ENCODE measurements around the gene SLC37A2. TPM values are rescaled to one million over a fixed set of nuclear protein-coding genes. Genes with fewer than 3 reads are reported as not detected.

Gene SLC37A2
- total and polyA plus RNA-seq, 2 of the 4 experiments (the other 2 are of a cell fraction): 0.72 to 1.1 TPM

- intact Hi-C loops (cut with micrococcal nuclease): no loop called here
- Histone ChIP-seq H3K36me3 (ENCODE audit: control insufficient read depth, insufficient read depth, low read length) (no peaks in the 10 kb centered on the region), H4K8ac (ENCODE audit: low read depth in 2 of 2, low read length in 2 of 2) (no peak overlapping the region), H3K9ac (ENCODE audit: low read depth, low read length) (no peak overlapping the region), H2BK5ac (ENCODE audit: low read depth, low read length, poor library complexity, severe bottlenecking) (no peak overlapping the region), H3K79me1 (ENCODE audit: low read depth in 1 of 2, low read length in 2 of 2) (no peaks in the 10 kb centered on the region), H3K27ac (ENCODE audit: insufficient read depth, low read length) (no peak overlapping the region), H2BK15ac (ENCODE audit: low read depth, low read length) (no peak overlapping the region), H3K27me3 (ENCODE audit: control insufficient read depth, insufficient read depth, low read length) (no peaks in the 10 kb centered on the region), H3K4me3 (ENCODE audit: insufficient read depth, low read depth, low read length) (no peak overlapping the region), H2BK120ac (ENCODE audit: low read depth, low read length) (no peak overlapping the region), H3K4me1 (ENCODE audit: control insufficient read depth, insufficient read depth, low read length) (no peaks in the 10 kb centered on the region), H4K91ac (ENCODE audit: insufficient read depth, low read depth, low read length) (no peak overlapping the region), H3K56ac (ENCODE audit: extremely low read depth, insufficient read depth, low read length) (no peak overlapping the region), H2AFZ (replicated peaks; ENCODE audit: low read length, poor library complexity) (no peak overlapping the region), H3K18ac (ENCODE audit: low read depth, low read length) (no peak overlapping the region), H3K9me3 (ENCODE audit: control insufficient read depth, insufficient read depth, low read length) (no peaks in the 10 kb centered on the region), H4K5ac (ENCODE audit: low read depth, low read length) (no peak overlapping the region), H3K4me2 (ENCODE audit: low read depth, low read length) (no peak overlapping the region), H2AK5ac (ENCODE audit: low read depth, low read length) (no peak overlapping the region), H3K9me1 (ENCODE audit: insufficient read depth, low read length) (no peaks in the 10 kb centered on the region), H3K4ac (ENCODE audit: low read depth, low read length) (no peak overlapping the region), H4K20me1 (ENCODE audit: insufficient read depth, low read length) (no peaks in the 10 kb centered on the region), H2AK9ac (replicated peaks; ENCODE audit: low read depth, low read length, poor library complexity) (no peak overlapping the region), H2BK20ac (ENCODE audit: low read depth, low read length) (no peak overlapping the region), H3K23ac (ENCODE audit: low read depth, low read length) (no peak overlapping the region), H3K14ac (replicated peaks; ENCODE audit: low read depth, low read length) (no peak overlapping the region)
- CTCF ChIA-PET: no interaction called here
- dilution Hi-C loops (cut with HindIII; ENCODE audit: low sequenced_read_pairs, unreplicated experiment): no loop called here
- in situ Hi-C loops (cut with MboI; ENCODE audit: low sequenced_read_pairs): no loop called here
- ATAC-seq (ENCODE audit: low read depth): no peak
- no peak for TF ChIP-seq ELK1 (IDR thresholded peaks at IDR 0.05; ENCODE audit: borderline replicate concordance, low read depth, low read length)
- TF ChIP-seq CEBPB (IDR thresholded peaks at IDR 0.05; ENCODE audit: low read depth, low read length): no peak
- no peak for TF ChIP-seq BHLHE40 (IDR thresholded peaks at IDR 0.05; ENCODE audit: low read depth, low read length)
- TF ChIP-seq, protein P1, sequence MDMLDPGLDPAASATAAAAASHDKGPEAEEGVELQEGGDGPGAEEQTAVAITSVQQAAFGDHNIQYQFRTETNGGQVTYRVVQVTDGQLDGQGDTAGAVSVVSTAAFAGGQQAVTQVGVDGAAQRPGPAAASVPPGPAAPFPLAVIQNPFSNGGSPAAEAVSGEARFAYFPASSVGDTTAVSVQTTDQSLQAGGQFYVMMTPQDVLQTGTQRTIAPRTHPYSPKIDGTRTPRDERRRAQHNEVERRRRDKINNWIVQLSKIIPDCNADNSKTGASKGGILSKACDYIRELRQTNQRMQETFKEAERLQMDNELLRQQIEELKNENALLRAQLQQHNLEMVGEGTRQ (IDR thresholded peaks at IDR 0.05; ENCODE audit: low read depth, low read length): no peak
- no peak for TF ChIP-seq MAFK (IDR thresholded peaks at IDR 0.05; ENCODE audit: low read depth, low read length)
- TF ChIP-seq POLR2A (IDR thresholded peaks at IDR 0.05; ENCODE audit: low read depth, low read length): no peak
- no peak for TF ChIP-seq SMC3 (IDR thresholded peaks at IDR 0.05; ENCODE audit: low read depth, low read length)
- no peak for TF ChIP-seq FOS (IDR thresholded peaks at IDR 0.05; ENCODE audit: low read depth, low read length)
- TF ChIP-seq RCOR1 (IDR thresholded peaks at IDR 0.05; ENCODE audit: insufficient replicate concordance, low read length): no peak
- no peak for TF ChIP-seq RAD21 (IDR thresholded peaks at IDR 0.05; ENCODE audit: low read length)
- 100% methylated on average over 1 of the region's 5 CpGs; no CpG with 5 or more reads in 1 of the 2 experiments for WGBS, 2 experiments (ENCODE audit: extremely low coverage in 2 of 2, insufficient read length in 1 of 2)
- POLR2A ChIA-PET (ENCODE audit: unreplicated experiment): no interaction called here
- no TSS peak for BruUV-seq (replicated peaks)
- no peak for DNase-seq
Observed at GRCh38 chr11:125056931-125057692, 6.0 kb upstream of the SLC37A2 start.

Data from IMR-90 (cell line).